Occipital lobe (tissue), 2 donors: Measurements from ENCODE around the gene PTCD1. TPM values are rescaled to one million over a fixed set of nuclear protein-coding genes. Genes with fewer than 3 reads are reported as not detected.
"Not testable (repeated sequence)": the region's sequence is repeated elsewhere in the genome, so short reads cannot be mapped to it uniquely, and the experiment has no call there.

Experiments used
- DNase-seq: peaks from one replicate; lab custom pipeline; 2025; lab: John Stamatoyannopoulos, UW
- total RNA-seq: library from RNA; depleted of rRNA; stranded (reverse); fragments of >200 nt; gene quantifications from one replicate; pipeline ENCODE4 v1.2.3, GENCODE V29; 2014

PTCD1 gene
- total RNA-seq, 1 donor from 2014 or later = 6.6 TPM

- DNase-seq = no peak
Observed at GRCh38 chr7:99387912-99388311, 50.7 kb downstream of the PTCD1 start.

GRCh38 chr7:99387239-99387635, 51.4 kb downstream of the PTCD1 start:
- DNase-seq = not testable (repeated sequence)

- no peak for DNase-seq
Observed at GRCh38 chr7:99386584-99387238, 51.9 kb downstream of the PTCD1 start.

- no peak for DNase-seq
Observed at GRCh38 chr7:99385564-99385963, 53.0 kb downstream of the PTCD1 start.

- DNase-seq = no peak
Observed at GRCh38 chr7:99384523-99384922, 54.1 kb downstream of the PTCD1 start.

- DNase-seq = no peak
Observed at GRCh38 chr7:99383791-99384370, 54.7 kb downstream of the PTCD1 start.

GRCh38 chr7:99383203-99383602, 55.4 kb downstream of the PTCD1 start:
- DNase-seq = no peak

- DNase-seq = no peak
Observed at GRCh38 chr7:99381664-99382075, 56.9 kb downstream of the PTCD1 start.

GRCh38 chr7:99380823-99381663, 57.6 kb downstream of the PTCD1 start:
- no peak for DNase-seq

GRCh38 chr7:99380032-99380822, 58.4 kb downstream of the PTCD1 start:
- DNase-seq = peak; percentile 39

- DNase-seq = not testable (repeated sequence)
Observed at GRCh38 chr7:99379693-99380031, 58.9 kb downstream of the PTCD1 start.

- no peak for DNase-seq
Observed at GRCh38 chr7:99379043-99379577, 59.5 kb downstream of the PTCD1 start.

- peak; percentile 23 for DNase-seq
Observed at GRCh38 chr7:99375070-99375807, 63.4 kb downstream of the PTCD1 start.

- no peak for DNase-seq
Observed at GRCh38 chr7:99374111-99375064, 64.2 kb downstream of the PTCD1 start, which contains the start of gene ARPC1B. TSS of gene ARPC1B (plus strand) at chr7:99374730. CDS start at chr7:99385715, 10,985 bp downstream.

GRCh38 chr7:99373091-99374066, 65.2 kb downstream of the PTCD1 start:
- no peak for DNase-seq

GRCh38 chr7:99372275-99373090, 66.1 kb downstream of the PTCD1 start:
- DNase-seq = no peak

GRCh38 chr7:99371376-99371920, 67.2 kb downstream of the PTCD1 start:
- no peak for DNase-seq
